ENCODE measurements around the gene TMPRSS6. TPM values are rescaled to one million over a fixed set of nuclear protein-coding genes. Genes with fewer than 3 reads are reported as not detected.

Gene TMPRSS6
- total RNA-seq, 1 experiment from 2014 or later, result 0.79 TPM

GRCh38 chr22:37084385-37084784 is 25.1 kb downstream of the TMPRSS6 start:
- intact Hi-C loops (cut with micrococcal nuclease; ENCODE audit: unreplicated experiment), result no loop called here
- H3K4me3 ChIP-seq, result no peak overlapping the region
- no peak for DNase-seq
- H3K27me3 ChIP-seq (ENCODE audit: insufficient read depth, low read depth), result peaks cover 11% of the 10 kb centered on the region
- H3K4me1 ChIP-seq (replicated peaks; ENCODE audit: insufficient read depth), result no peaks in the 10 kb centered on the region
- H4K20me1 ChIP-seq (ENCODE audit: insufficient read depth), result no peaks in the 10 kb centered on the region
- no peak overlapping the region for H3K4me2 ChIP-seq
- ChIA-PET CTCF (no interaction called here), POLR2A (ENCODE audit: unreplicated experiment) (no interaction called here)
- no peaks in the 10 kb centered on the region for H3K9me3 ChIP-seq (ENCODE audit: insufficient read depth, low read depth)
- H3K36me3 ChIP-seq (ENCODE audit: low read depth), result no peaks in the 10 kb centered on the region
- no peaks in the 10 kb centered on the region for H3F3A ChIP-seq (ENCODE audit: insufficient read depth, low read depth)
- no peaks in the 10 kb centered on the region for H3K79me2 ChIP-seq (ENCODE audit: low read depth)
- no peaks in the 10 kb centered on the region for H3K9me2 ChIP-seq (ENCODE audit: insufficient read depth)
- TF ChIP-seq EZH2 (IDR thresholded peaks at IDR 0.05; ENCODE audit: low read depth) (no peak), CTCF (conservative IDR thresholded peaks at IDR 0.05) (no peak)
- BruUV-seq (replicated peaks), result no TSS peak
- H2AFZ ChIP-seq, result no peak overlapping the region
- no peak overlapping the region for H3K27ac ChIP-seq

- Histone ChIP-seq H3K79me2 (ENCODE audit: low read depth) (no peaks in the 10 kb centered on the region), H3K4me3 (no peak overlapping the region), H3K36me3 (ENCODE audit: low read depth) (no peaks in the 10 kb centered on the region), H3K9me2 (ENCODE audit: insufficient read depth) (no peaks in the 10 kb centered on the region), H2AFZ (no peak overlapping the region), H3K4me2 (no peak overlapping the region), H3K9me3 (ENCODE audit: insufficient read depth, low read depth) (no peaks in the 10 kb centered on the region), H3K4me1 (replicated peaks; ENCODE audit: insufficient read depth) (no peaks in the 10 kb centered on the region), H3K27ac (no peak overlapping the region), H3K27me3 (ENCODE audit: insufficient read depth, low read depth) (peaks cover 7% of the 10 kb centered on the region), H4K20me1 (ENCODE audit: insufficient read depth) (no peaks in the 10 kb centered on the region), H3F3A (ENCODE audit: insufficient read depth, low read depth) (no peaks in the 10 kb centered on the region)
- DNase-seq, result no peak
- no TSS peak for BruUV-seq (replicated peaks)
- intact Hi-C loops (cut with micrococcal nuclease; ENCODE audit: unreplicated experiment), result no loop called here
- CTCF ChIA-PET, result no interaction called here
- POLR2A ChIA-PET (ENCODE audit: unreplicated experiment), result no interaction called here
- TF ChIP-seq EZH2 (IDR thresholded peaks at IDR 0.05; ENCODE audit: low read depth) (no peak), CTCF (conservative IDR thresholded peaks at IDR 0.05) (no peak)
Observed at GRCh38 chr22:37083914-37084313, 25.6 kb downstream of the TMPRSS6 start.

- Histone ChIP-seq H3K9me2 (ENCODE audit: insufficient read depth) (no peaks in the 10 kb centered on the region), H3K36me3 (ENCODE audit: low read depth) (no peaks in the 10 kb centered on the region), H3K4me3 (no peak overlapping the region), H3K9me3 (ENCODE audit: insufficient read depth, low read depth) (no peaks in the 10 kb centered on the region), H3F3A (ENCODE audit: insufficient read depth, low read depth) (no peaks in the 10 kb centered on the region), H3K4me2 (no peak overlapping the region), H3K27ac (no peak overlapping the region), H2AFZ (no peak overlapping the region), H4K20me1 (ENCODE audit: insufficient read depth) (no peaks in the 10 kb centered on the region), H3K27me3 (ENCODE audit: insufficient read depth, low read depth) (peaks cover 3% of the 10 kb centered on the region; the same call in 1 of the 2 replicates), H3K4me1 (replicated peaks; ENCODE audit: insufficient read depth) (no peaks in the 10 kb centered on the region), H3K79me2 (ENCODE audit: low read depth) (no peaks in the 10 kb centered on the region)
- ChIA-PET CTCF (no interaction called here), POLR2A (ENCODE audit: unreplicated experiment) (no interaction called here)
- DNase-seq, result no peak
- TF ChIP-seq EZH2 (IDR thresholded peaks at IDR 0.05; ENCODE audit: low read depth), result no peak
- TF ChIP-seq CTCF (conservative IDR thresholded peaks at IDR 0.05), result no peak
- BruUV-seq (replicated peaks), result no TSS peak
- intact Hi-C loops (cut with micrococcal nuclease; ENCODE audit: unreplicated experiment), result no loop called here
Observed at GRCh38 chr22:37082251-37082873, 27.2 kb downstream of the TMPRSS6 start.
